ENCODE data around the gene PLK2. TPM values are rescaled to one million over a fixed set of nuclear protein-coding genes. Genes with fewer than 3 reads are reported as not detected.

PLK2 gene
- total RNA-seq, 1 experiment from 2014 or later, result 31.9 TPM

DNA sequence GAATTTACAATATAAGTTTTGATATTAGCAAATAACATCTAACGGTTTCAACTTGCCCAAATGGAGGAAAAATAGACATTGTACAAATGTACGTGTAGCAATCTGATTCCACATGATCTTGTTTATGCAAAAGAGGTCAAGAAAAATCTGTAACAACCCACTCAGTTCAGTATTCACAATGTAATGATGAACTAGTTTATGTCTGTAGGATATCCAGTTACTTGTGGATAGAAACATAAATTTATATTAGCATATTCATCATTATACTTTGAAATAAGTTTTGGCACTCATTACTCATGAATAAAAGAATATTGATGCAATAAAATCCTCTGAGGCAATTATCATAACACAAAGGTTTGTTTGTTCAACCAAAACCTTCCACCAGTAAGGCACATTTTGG is 28.1 kb downstream of the PLK2 start:
- Mint-ChIP-seq H3K9me3 (ENCODE audit: unreplicated experiment) (no peaks in the 10 kb centered on the region), H3K36me3 (ENCODE audit: insufficient read depth, unreplicated experiment) (no peaks in the 10 kb centered on the region), H3K27me3 (ENCODE audit: insufficient read depth, unreplicated experiment) (no peaks in the 10 kb centered on the region), H3K4me3 (ENCODE audit: unreplicated experiment) (no peak overlapping the region), H3K27ac (ENCODE audit: unreplicated experiment) (no peak overlapping the region), H3K4me1 (ENCODE audit: low read depth, unreplicated experiment) (no peaks in the 10 kb centered on the region)
- ChIA-PET CTCF (no interaction called here), POLR2A (no interaction called here)
- no TSS peak for BruUV-seq (replicated peaks)
- Histone ChIP-seq H3K27me3 (replicated peaks; ENCODE audit: control insufficient read depth, insufficient read depth, low read length) (no peaks in the 10 kb centered on the region), H3K36me3 (ENCODE audit: control insufficient read depth, insufficient read depth, low read length) (no peaks in the 10 kb centered on the region), H3K9me3 (no peaks in the 10 kb centered on the region), H3K4me3 (ENCODE audit: low read depth, low read length) (no peak overlapping the region), H3K4me1 (no peaks in the 10 kb centered on the region)
- no peak for DNase-seq
- intact Hi-C loops (cut with micrococcal nuclease; ENCODE audit: unreplicated experiment), result no loop called here
- TF ChIP-seq, protein P1, sequence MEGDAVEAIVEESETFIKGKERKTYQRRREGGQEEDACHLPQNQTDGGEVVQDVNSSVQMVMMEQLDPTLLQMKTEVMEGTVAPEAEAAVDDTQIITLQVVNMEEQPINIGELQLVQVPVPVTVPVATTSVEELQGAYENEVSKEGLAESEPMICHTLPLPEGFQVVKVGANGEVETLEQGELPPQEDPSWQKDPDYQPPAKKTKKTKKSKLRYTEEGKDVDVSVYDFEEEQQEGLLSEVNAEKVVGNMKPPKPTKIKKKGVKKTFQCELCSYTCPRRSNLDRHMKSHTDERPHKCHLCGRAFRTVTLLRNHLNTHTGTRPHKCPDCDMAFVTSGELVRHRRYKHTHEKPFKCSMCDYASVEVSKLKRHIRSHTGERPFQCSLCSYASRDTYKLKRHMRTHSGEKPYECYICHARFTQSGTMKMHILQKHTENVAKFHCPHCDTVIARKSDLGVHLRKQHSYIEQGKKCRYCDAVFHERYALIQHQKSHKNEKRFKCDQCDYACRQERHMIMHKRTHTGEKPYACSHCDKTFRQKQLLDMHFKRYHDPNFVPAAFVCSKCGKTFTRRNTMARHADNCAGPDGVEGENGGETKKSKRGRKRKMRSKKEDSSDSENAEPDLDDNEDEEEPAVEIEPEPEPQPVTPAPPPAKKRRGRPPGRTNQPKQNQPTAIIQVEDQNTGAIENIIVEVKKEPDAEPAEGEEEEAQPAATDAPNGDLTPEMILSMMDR (IDR thresholded peaks at IDR 0.05; ENCODE audit: insufficient read depth in 1 of 2, low read depth in 1 of 2, low read length in 1 of 2, severe bottlenecking in 1 of 2, unreplicated experiment in 1 of 2), result no peak

DNA sequence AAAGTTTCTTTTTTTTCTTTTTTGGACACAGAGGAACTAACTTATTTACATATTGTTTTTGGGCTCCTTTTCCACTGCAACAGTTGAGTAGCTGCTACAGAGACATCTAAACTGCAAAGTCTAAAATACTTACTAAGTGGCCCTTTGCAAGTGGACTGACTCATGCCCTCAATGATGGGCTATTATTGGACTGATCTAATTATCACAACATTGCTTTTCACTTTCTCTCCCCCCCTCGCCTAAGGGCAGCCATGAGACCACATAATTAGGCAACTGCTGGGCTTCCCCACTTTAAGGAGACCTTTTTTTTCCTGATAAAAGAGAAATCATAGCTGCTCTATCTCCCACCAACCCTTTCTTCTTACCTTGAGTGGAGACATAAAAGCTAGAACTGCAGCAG is 47.0 kb downstream of the PLK2 start:
- POLR2A ChIA-PET, result no interaction called here
- no peak overlapping the region for H3K4me3 ChIP-seq (ENCODE audit: low read depth, low read length)
- no peaks in the 10 kb centered on the region for H3K36me3 ChIP-seq (ENCODE audit: control insufficient read depth, insufficient read depth, low read length)
- intact Hi-C loops (cut with micrococcal nuclease; ENCODE audit: unreplicated experiment), result no loop called here
- DNase-seq, result no peak
- H3K27ac Mint-ChIP-seq (ENCODE audit: unreplicated experiment), result no peak overlapping the region
- no peaks in the 10 kb centered on the region for H3K9me3 ChIP-seq
- no peak overlapping the region for H3K4me3 Mint-ChIP-seq (ENCODE audit: unreplicated experiment)
- H3K4me1 Mint-ChIP-seq (ENCODE audit: low read depth, unreplicated experiment), result peaks cover 9% of the 10 kb centered on the region
- no peaks in the 10 kb centered on the region for H3K27me3 ChIP-seq (replicated peaks; ENCODE audit: control insufficient read depth, insufficient read depth, low read length)
- no TSS peak for BruUV-seq (replicated peaks)
- peaks cover 6% of the 10 kb centered on the region for H3K4me1 ChIP-seq
- H3K36me3 Mint-ChIP-seq (ENCODE audit: insufficient read depth, unreplicated experiment), result no peaks in the 10 kb centered on the region
- CTCF ChIA-PET, result no interaction called here
- H3K9me3 Mint-ChIP-seq (ENCODE audit: unreplicated experiment), result no peaks in the 10 kb centered on the region
- H3K27me3 Mint-ChIP-seq (ENCODE audit: insufficient read depth, unreplicated experiment), result peaks cover 5% of the 10 kb centered on the region
- TF ChIP-seq, protein P1 (IDR thresholded peaks at IDR 0.05; ENCODE audit: insufficient read depth in 1 of 2, low read depth in 1 of 2, low read length in 1 of 2, severe bottlenecking in 1 of 2, unreplicated experiment in 1 of 2), result no peak

DNA sequence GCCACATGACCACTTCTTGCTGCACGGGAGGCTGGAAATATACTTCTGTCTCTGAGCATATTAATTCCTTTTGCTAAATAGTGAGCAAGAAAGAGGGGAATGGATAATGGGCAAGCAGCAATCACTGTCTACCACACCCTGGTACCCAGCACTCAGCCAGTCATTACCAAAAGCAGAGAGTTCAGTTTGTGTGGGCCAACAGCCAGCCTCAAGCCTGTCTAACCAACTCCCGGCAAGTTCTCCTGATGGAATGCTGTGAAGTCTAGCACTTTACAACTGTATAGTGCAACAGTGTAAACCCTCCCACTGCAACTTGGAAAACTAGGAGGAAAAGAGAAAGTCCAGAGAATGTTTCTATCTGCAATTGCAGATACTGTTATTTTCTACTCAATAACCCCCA is 47.8 kb downstream of the PLK2 start:
- no peaks in the 10 kb centered on the region for H3K9me3 Mint-ChIP-seq (ENCODE audit: unreplicated experiment)
- H3K27me3 Mint-ChIP-seq (ENCODE audit: insufficient read depth, unreplicated experiment), result peaks cover 5% of the 10 kb centered on the region
- H3K4me1 ChIP-seq, result peaks cover 6% of the 10 kb centered on the region
- BruUV-seq (replicated peaks), result no TSS peak
- no peak overlapping the region for H3K4me3 Mint-ChIP-seq (ENCODE audit: unreplicated experiment)
- H3K27ac Mint-ChIP-seq (ENCODE audit: unreplicated experiment), result no peak overlapping the region
- no peaks in the 10 kb centered on the region for H3K27me3 ChIP-seq (replicated peaks; ENCODE audit: control insufficient read depth, insufficient read depth, low read length)
- ChIA-PET CTCF (no interaction called here), POLR2A (no interaction called here)
- DNase-seq, result no peak
- TF ChIP-seq, protein P1 (IDR thresholded peaks at IDR 0.05; ENCODE audit: insufficient read depth in 1 of 2, low read depth in 1 of 2, low read length in 1 of 2, severe bottlenecking in 1 of 2, unreplicated experiment in 1 of 2), result no peak
- H3K36me3 Mint-ChIP-seq (ENCODE audit: insufficient read depth, unreplicated experiment), result no peaks in the 10 kb centered on the region
- no peaks in the 10 kb centered on the region for H3K9me3 ChIP-seq
- H3K36me3 ChIP-seq (ENCODE audit: control insufficient read depth, insufficient read depth, low read length), result no peaks in the 10 kb centered on the region
- no peak overlapping the region for H3K4me3 ChIP-seq (ENCODE audit: low read depth, low read length)
- intact Hi-C loops (cut with micrococcal nuclease; ENCODE audit: unreplicated experiment), result no loop called here
- peaks cover 9% of the 10 kb centered on the region for H3K4me1 Mint-ChIP-seq (ENCODE audit: low read depth, unreplicated experiment)

All from Caco-2 (cell line).